GM12892 (cell line): ENCODE measurements around the gene TEX261.

ENCODE experiments used
- POLR2A ChIP-seq: IDR thresholded peaks from 2 replicates; pipeline ENCODE4 v1.6.1; 2011; ENCODE audit warnings: low read depth, low read length, control low read depth
- POLR2AphosphoS5 ChIP-seq: IDR thresholded peaks from 2 replicates; pipeline ENCODE4 v1.6.1; 2011; ENCODE audit warnings: low read depth, low read length, control low read depth

DNA sequence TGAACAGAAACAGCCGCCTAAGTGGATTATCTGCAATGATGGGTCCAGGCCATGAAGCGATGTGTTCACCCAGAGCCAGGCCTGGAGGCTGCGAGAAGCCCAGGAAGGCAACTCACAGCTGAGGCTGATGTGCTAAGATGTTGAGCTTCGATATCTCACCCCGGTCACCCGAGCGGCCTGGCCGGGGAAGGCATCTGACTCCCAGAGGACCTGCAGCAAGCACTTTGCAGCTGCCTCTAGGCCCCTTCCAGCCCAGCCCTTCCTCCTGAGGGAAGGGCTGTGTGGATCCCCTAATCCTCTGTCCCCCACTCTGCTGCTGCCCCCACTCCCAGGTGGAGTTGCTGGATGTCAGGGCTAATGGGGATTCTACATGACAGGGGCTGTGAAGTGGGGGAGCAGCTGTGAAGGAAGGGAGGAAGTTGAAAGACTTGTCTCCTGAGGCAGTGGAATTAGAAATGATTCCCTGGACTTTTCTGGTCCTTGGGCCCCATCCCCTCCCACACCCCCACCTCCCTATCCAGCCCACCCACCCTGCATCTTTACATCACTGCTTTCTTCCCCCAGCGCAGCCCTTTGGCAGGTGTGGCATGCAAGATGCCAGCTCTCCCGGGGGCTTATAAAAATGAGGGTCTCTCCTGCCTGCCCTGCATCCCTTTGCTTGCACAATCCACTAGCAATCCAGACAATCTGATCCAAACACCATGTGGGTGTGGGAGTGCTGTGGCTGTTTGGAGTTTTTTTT, 54.7 kb downstream of the TEX261 start:
- TF ChIP-seq POLR2AphosphoS5 (no peak), POLR2A (no peak)
